NCI-H69 (cell line): ENCODE measurements around the gene PIP4K2C.
A peak's percentile ranks its signal among the peaks of the same experiment; 100 is the strongest.
"Not testable (repeated sequence)": the region's sequence is repeated elsewhere in the genome, so short reads cannot be mapped to it uniquely, and the experiment has no call there.

Experiments
- DNase-seq: peaks from one replicate; lab custom pipeline; 2025; lab: John Stamatoyannopoulos, UW

PIP4K2C gene

GRCh38 chr12:57585156-57585555 is 5.8 kb upstream of the PIP4K2C start:
- DNase-seq: no peak

GRCh38 chr12:57586128-57586527 is 4.9 kb upstream of the PIP4K2C start:
- peak; percentile 22 for DNase-seq

- no peak for DNase-seq
Measured at GRCh38 chr12:57586832-57587429, 4.1 kb upstream of the PIP4K2C start.

GRCh38 chr12:57588951-57589610 is 1.9 kb upstream of the PIP4K2C start:
- DNase-seq: not testable (repeated sequence)

- DNase-seq: no peak
Measured at GRCh38 chr12:57590479-57590863, 521 bp upstream of the PIP4K2C start.

- DNase-seq: no peak
Measured at GRCh38 chr12:57591782-57592325, 862 bp downstream of the PIP4K2C start.

- no peak for DNase-seq
Measured at GRCh38 chr12:57592551-57593165, 1.7 kb downstream of the PIP4K2C start.

GRCh38 chr12:57593187-57593586 is 2.2 kb downstream of the PIP4K2C start:
- no peak for DNase-seq

GRCh38 chr12:57600395-57600794 is 9.4 kb downstream of the PIP4K2C start:
- DNase-seq: no peak

GRCh38 chr12:57602544-57602943 is 11.6 kb downstream of the PIP4K2C start:
- no peak for DNase-seq

GRCh38 chr12:57603324-57603723 is 12.3 kb downstream of the PIP4K2C start:
- no peak for DNase-seq

- DNase-seq: peak; percentile 38
Measured at GRCh38 chr12:57603815-57604453, 12.9 kb downstream of the PIP4K2C start.

GRCh38 chr12:57604454-57604991 is 13.5 kb downstream of the PIP4K2C start, which contains the start of gene DTX3:
DTX3 (plus strand) TSS chr12:57604824; CDS start chr12:57606518, 1,694 bp downstream.
- peak; percentile 77 for DNase-seq

GRCh38 chr12:57604992-57605810 is 14.2 kb downstream of the PIP4K2C start:
- DNase-seq: peak; percentile 43

GRCh38 chr12:57605811-57606311 is 14.9 kb downstream of the PIP4K2C start:
- DNase-seq: no peak

GRCh38 chr12:57606399-57606798 is 15.4 kb downstream of the PIP4K2C start:
- no peak for DNase-seq

GRCh38 chr12:57606821-57607220 is 15.8 kb downstream of the PIP4K2C start:
- DNase-seq: no peak

- DNase-seq: no peak
Measured at GRCh38 chr12:57607958-57608663, 17.1 kb downstream of the PIP4K2C start.

GRCh38 chr12:57609101-57609780 is 18.2 kb downstream of the PIP4K2C start:
- no peak for DNase-seq
